Glomerular visceral epithelial cell (primary cell): ENCODE data around the gene PDK1.
"Not testable (repeated sequence)": the region's sequence is repeated elsewhere in the genome, so short reads cannot be mapped to it uniquely, and the experiment has no call there.

Source experiments
- DNase-seq: peaks from one replicate; pipeline ENCODE4 v3.0.0-alpha.2; 2016; ENCODE audit errors: extremely low spot score

The PDK1 gene

GRCh38 chr2:172552547-172553291 lies 3.2 kb upstream of the PDK1 start:
- peak; percentile 78 for DNase-seq

GRCh38 chr2:172554352-172555271 lies 1.3 kb upstream of the PDK1 start:
- DNase-seq, result no peak

GRCh38 chr2:172555272-172555521 lies 693 bp upstream of the PDK1 start:
- no peak for DNase-seq

- peak; percentile 71 for DNase-seq
Observed at GRCh38 chr2:172556284-172557033, 569 bp downstream of the PDK1 start.

GRCh38 chr2:172558372-172558771 lies 2.5 kb downstream of the PDK1 start:
- no peak for DNase-seq

GRCh38 chr2:172560721-172561120 lies 4.8 kb downstream of the PDK1 start:
- DNase-seq, result no peak

GRCh38 chr2:172561270-172561669 lies 5.4 kb downstream of the PDK1 start:
- DNase-seq, result no peak

GRCh38 chr2:172562298-172562697 lies 6.4 kb downstream of the PDK1 start:
- DNase-seq, result no peak

- no peak for DNase-seq
Observed at GRCh38 chr2:172564376-172564775, 8.5 kb downstream of the PDK1 start.

- DNase-seq, result no peak
Observed at GRCh38 chr2:172571245-172571644, 15.4 kb downstream of the PDK1 start.

GRCh38 chr2:172572981-172573380 lies 17.1 kb downstream of the PDK1 start:
- DNase-seq, result no peak

- no peak for DNase-seq
Observed at GRCh38 chr2:172574965-172575364, 19.1 kb downstream of the PDK1 start.

- no peak for DNase-seq
Observed at GRCh38 chr2:172578054-172578453, 22.2 kb downstream of the PDK1 start.

GRCh38 chr2:172578860-172579512 lies 23.1 kb downstream of the PDK1 start:
- no peak for DNase-seq

- no peak for DNase-seq
Observed at GRCh38 chr2:172580544-172580943, 24.7 kb downstream of the PDK1 start.

GRCh38 chr2:172582656-172583055 lies 26.8 kb downstream of the PDK1 start:
- no peak for DNase-seq

GRCh38 chr2:172586245-172586891 lies 30.5 kb downstream of the PDK1 start:
- no peak for DNase-seq

GRCh38 chr2:172587231-172587630 lies 31.3 kb downstream of the PDK1 start:
- not testable (repeated sequence) for DNase-seq

- DNase-seq, result peak; percentile 33
Observed at GRCh38 chr2:172588931-172589330, 33.0 kb downstream of the PDK1 start.

- not testable (repeated sequence) for DNase-seq
Observed at GRCh38 chr2:172591386-172591785, 35.5 kb downstream of the PDK1 start.

GRCh38 chr2:172592190-172592589 lies 36.3 kb downstream of the PDK1 start:
- DNase-seq, result not testable (repeated sequence)
